Gastroesophageal sphincter (tissue), 3 donors: Measurements from ENCODE around the gene PLEKHA3.

ENCODE experiments used
- CTCF ChIP-seq, 4 experiments: fragments of 200-600 bp in 2 of 4; fragments of 450-650 bp in 2 of 4; sonication (generic) in 1 of 4; IDR thresholded peaks; one replicate each; pipeline ENCODE4 v1.5.1; 2017 to 2019; ENCODE audit warnings: antibody characterized with exemption in 4 of 4, mild to moderate bottlenecking in 2 of 4, moderate library complexity in 2 of 4
- EP300 ChIP-seq: sonication (generic); formaldehyde crosslinking; IDR thresholded peaks from one replicate; pipeline ENCODE4 v1.6.1; 2017; ENCODE audit warnings: antibody characterized with exemption, mild to moderate bottlenecking
- POLR2A ChIP-seq, 2 donors: fragments of 450-650 bp; IDR thresholded peaks; one replicate each; pipeline ENCODE4 v1.6.1; 2017; ENCODE audit warnings: antibody characterized with exemption in 2 of 2, mild to moderate bottlenecking in 2 of 2, moderate library complexity in 1 of 2
- POLR2AphosphoS5 ChIP-seq: sonication (generic); formaldehyde crosslinking; IDR thresholded peaks from one replicate; pipeline ENCODE4 v1.6.1; 2017; ENCODE audit warnings: antibody characterized with exemption

DNA sequence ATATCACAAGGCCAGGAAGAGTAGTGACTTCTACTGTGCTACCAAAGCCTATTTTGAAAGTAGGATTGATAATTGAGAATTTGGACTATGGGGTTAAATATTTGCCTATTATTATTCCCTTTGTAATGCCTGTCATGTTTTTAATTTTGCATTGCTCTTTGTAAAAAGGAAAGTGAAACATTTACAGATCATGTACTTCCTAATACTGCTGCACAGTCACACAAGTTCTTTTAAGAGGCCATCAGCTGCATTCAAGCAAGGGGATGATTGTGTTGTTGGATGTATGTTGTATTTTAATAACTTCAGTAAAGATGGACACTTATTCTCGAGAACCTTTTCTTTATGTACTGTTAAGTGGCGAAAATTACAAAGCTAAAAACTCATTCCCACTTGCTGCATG, 70.1 kb downstream of the PLEKHA3 start:
- TF ChIP-seq CTCF (IDR thresholded peaks at IDR 0.05) (no peak), POLR2AphosphoS5 (no peak), POLR2A (IDR thresholded peaks at IDR 0.05) (no peak), EP300 (no peak)
